ENCODE data around the gene PPP3CA.
"Not testable (repeated sequence)": the region's sequence is repeated elsewhere in the genome, so short reads cannot be mapped to it uniquely, and the experiment has no call there.

Gene PPP3CA

GRCh38 chr4:101131058-101131457 lies 216.3 kb downstream of the PPP3CA start:
- not testable (repeated sequence) for H3K4me1 ChIP-seq (ENCODE audit: control insufficient read depth, insufficient read depth, low read length); H3K27me3 ChIP-seq (ENCODE audit: control insufficient read depth, insufficient read depth, low read length); H3K9me3 ChIP-seq (ENCODE audit: control insufficient read depth, insufficient read depth, low read length); H3K4me3 ChIP-seq (ENCODE audit: low read length); H3K27ac ChIP-seq (ENCODE audit: low read length); DNase-seq (ENCODE audit: low read depth, low spot score); H3K36me3 ChIP-seq (ENCODE audit: control insufficient read depth, insufficient read depth, low read length)
- WGBS (ENCODE audit: insufficient coverage, insufficient read length), result no CpG with 5 or more reads among the region's 5 CpGs

- not testable (repeated sequence) for H3K4me1 ChIP-seq (ENCODE audit: control insufficient read depth, insufficient read depth, low read length); H3K27me3 ChIP-seq (ENCODE audit: control insufficient read depth, insufficient read depth, low read length); H3K27ac ChIP-seq (ENCODE audit: low read length); H3K9me3 ChIP-seq (ENCODE audit: control insufficient read depth, insufficient read depth, low read length); DNase-seq (ENCODE audit: low read depth, low spot score); H3K36me3 ChIP-seq (ENCODE audit: control insufficient read depth, insufficient read depth, low read length); H3K4me3 ChIP-seq (ENCODE audit: low read length)
- WGBS (ENCODE audit: insufficient coverage, insufficient read length), result no CpG with 5 or more reads among the region's 1 CpG
Measured at GRCh38 chr4:101128898-101129297, 218.4 kb downstream of the PPP3CA start.

DNA sequence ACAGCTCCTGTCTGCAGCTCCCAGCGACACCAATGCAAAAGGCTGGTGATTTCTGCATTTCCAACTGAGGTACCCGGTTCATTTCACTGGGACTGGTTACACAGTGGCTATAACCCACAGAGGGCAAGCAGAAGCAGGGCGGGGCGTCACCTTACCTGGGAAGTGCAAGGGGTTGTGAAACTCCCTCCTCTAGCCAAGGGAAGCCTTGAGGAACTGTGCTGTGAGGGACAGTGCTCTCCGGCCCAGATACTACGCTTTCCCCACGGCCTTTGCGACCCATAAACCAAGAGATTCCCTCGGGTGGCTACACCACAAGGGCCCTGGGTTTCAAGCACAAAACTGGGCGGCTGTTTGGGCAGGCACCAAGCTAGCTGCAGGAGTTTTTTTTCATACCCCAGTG lies 218.9 kb downstream of the PPP3CA start:
- DNase-seq (ENCODE audit: low read depth, low spot score), result no peak
- Histone ChIP-seq H3K4me3 (ENCODE audit: low read length) (no peak overlapping the region), H3K36me3 (ENCODE audit: control insufficient read depth, insufficient read depth, low read length) (no peaks in the 10 kb centered on the region), H3K4me1 (ENCODE audit: control insufficient read depth, insufficient read depth, low read length) (no peaks in the 10 kb centered on the region), H3K27me3 (ENCODE audit: control insufficient read depth, insufficient read depth, low read length) (no peaks in the 10 kb centered on the region), H3K27ac (ENCODE audit: low read length) (no peak overlapping the region), H3K9me3 (ENCODE audit: control insufficient read depth, insufficient read depth, low read length) (no peaks in the 10 kb centered on the region)
- no CpG with 5 or more reads among the region's 10 CpGs for WGBS (ENCODE audit: insufficient coverage, insufficient read length)

DNA sequence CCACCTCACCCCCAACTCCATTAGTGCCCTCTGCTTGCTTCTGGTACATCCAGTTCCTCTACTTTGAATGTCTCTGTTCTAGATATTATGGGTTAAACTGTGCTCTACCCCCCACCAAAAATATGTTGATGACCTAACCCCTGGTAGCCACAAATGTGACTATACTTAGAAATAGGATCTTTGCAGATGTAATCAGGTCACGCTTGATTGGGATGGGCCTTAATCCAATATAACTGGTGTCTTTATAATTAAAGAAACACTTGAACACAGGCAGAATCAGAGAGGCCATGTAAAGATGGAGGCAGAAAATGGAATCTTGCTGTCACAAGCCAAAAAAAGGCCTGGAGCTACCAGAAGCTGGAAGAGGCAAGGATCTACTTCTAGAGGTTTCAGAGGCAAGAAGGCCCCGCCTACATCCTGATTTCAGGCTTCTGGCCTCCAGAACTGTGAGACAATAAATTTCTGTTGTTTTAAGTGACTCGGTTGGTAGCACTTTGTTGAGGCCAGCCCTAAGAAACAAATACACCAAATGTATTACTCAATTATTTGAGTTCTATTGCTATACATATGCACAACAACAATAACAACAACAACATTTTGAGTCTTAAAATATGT lies 220.0 kb downstream of the PPP3CA start:
- Histone ChIP-seq H3K4me3 (ENCODE audit: low read length) (no peak overlapping the region), H3K27me3 (ENCODE audit: control insufficient read depth, insufficient read depth, low read length) (no peaks in the 10 kb centered on the region), H3K9me3 (ENCODE audit: control insufficient read depth, insufficient read depth, low read length) (no peaks in the 10 kb centered on the region), H3K4me1 (ENCODE audit: control insufficient read depth, insufficient read depth, low read length) (no peaks in the 10 kb centered on the region), H3K36me3 (ENCODE audit: control insufficient read depth, insufficient read depth, low read length) (no peaks in the 10 kb centered on the region), H3K27ac (ENCODE audit: low read length) (no peak overlapping the region)
- no CpG with 5 or more reads among the region's 3 CpGs for WGBS (ENCODE audit: insufficient coverage, insufficient read length)
- no peak for DNase-seq (ENCODE audit: low read depth, low spot score)

GRCh38 chr4:101126059-101126458 lies 221.3 kb downstream of the PPP3CA start:
- no peak overlapping the region for H3K4me3 ChIP-seq (ENCODE audit: low read length)
- WGBS (ENCODE audit: insufficient coverage, insufficient read length), result no CpG with 5 or more reads among the region's 1 CpG
- no peaks in the 10 kb centered on the region for H3K36me3 ChIP-seq (ENCODE audit: control insufficient read depth, insufficient read depth, low read length)
- no peak overlapping the region for H3K27ac ChIP-seq (ENCODE audit: low read length)
- H3K27me3 ChIP-seq (ENCODE audit: control insufficient read depth, insufficient read depth, low read length), result no peaks in the 10 kb centered on the region
- no peaks in the 10 kb centered on the region for H3K9me3 ChIP-seq (ENCODE audit: control insufficient read depth, insufficient read depth, low read length)
- no peaks in the 10 kb centered on the region for H3K4me1 ChIP-seq (ENCODE audit: control insufficient read depth, insufficient read depth, low read length)
- DNase-seq (ENCODE audit: low read depth, low spot score), result no peak

DNA sequence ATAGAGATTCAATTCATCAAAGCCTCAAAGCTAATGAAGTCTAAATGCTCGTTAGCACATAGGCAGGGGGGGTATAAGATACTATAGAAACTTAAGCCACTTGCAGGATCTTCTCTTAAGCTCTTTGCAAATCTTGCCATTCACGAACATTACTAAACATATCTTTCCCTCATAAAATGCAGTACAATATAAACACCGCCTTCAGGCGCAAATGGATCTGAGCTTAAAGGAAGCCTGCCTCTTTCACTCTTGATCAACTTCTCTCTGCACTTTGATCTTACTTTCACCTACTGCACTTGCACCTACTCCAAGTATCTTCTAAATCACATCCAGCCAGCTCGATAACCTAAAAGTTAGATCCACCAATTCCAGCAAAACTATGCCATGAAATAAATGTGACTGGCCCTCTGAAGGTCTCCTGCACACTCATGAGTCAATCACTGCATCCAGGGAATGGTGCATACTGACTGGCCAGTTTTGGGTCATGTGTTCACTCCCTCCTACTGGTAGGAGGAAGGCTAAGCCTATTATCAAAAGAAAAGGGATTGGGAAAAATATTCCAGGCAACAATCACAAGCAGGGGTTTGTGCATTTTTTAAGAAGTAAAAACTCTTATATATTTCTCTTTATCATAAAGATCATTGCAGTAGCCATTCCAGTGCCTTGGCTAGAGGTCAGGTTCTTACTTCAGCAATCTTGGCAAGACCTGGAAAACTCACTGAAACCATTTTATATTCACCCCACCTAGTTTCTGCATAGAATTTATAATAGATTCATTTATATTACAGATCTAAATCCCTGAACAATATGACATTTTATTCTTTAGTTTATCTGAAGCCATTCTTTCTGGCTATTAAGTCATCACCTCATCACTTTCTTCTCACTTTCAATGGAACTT lies 222.0 kb downstream of the PPP3CA start:
- H3K9me3 ChIP-seq (ENCODE audit: control insufficient read depth, insufficient read depth, low read length), result no peaks in the 10 kb centered on the region

DNA sequence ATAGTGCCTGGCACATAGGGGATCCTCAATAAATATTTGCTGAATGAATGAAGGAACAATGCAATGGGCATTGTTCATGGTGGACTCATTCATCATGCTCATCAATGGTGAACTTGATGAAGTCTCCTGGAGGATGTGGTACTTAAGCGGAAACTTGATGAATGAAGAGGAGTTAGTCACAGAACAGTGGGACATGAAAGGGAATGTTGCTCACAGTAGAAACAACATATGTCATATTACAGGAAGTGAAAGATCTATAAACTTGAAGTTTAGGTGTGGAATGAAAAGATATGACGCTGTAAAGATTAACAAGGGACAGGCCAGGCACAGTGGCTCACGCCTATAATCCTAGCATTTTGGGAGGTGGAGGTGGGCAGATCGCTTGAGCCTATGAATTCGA lies 224.1 kb downstream of the PPP3CA start:
- WGBS (ENCODE audit: insufficient coverage, insufficient read length), result no CpG with 5 or more reads among the region's 5 CpGs
- DNase-seq (ENCODE audit: low read depth, low spot score), result no peak
- H3K4me1 ChIP-seq (ENCODE audit: control insufficient read depth, insufficient read depth, low read length), result no peaks in the 10 kb centered on the region

More for the DNA sequence above, 222.0 kb downstream of the PPP3CA start:
- DNase-seq (ENCODE audit: low read depth, low spot score), result no peak
- no peaks in the 10 kb centered on the region for H3K36me3 ChIP-seq (ENCODE audit: control insufficient read depth, insufficient read depth, low read length)
- no peaks in the 10 kb centered on the region for H3K4me1 ChIP-seq (ENCODE audit: control insufficient read depth, insufficient read depth, low read length)
- no peak overlapping the region for H3K27ac ChIP-seq (ENCODE audit: low read length)
- no peaks in the 10 kb centered on the region for H3K27me3 ChIP-seq (ENCODE audit: control insufficient read depth, insufficient read depth, low read length)
- WGBS (ENCODE audit: insufficient coverage, insufficient read length), result no CpG with 5 or more reads among the region's 5 CpGs
- H3K4me3 ChIP-seq (ENCODE audit: low read length), result no peak overlapping the region

GRCh38 chr4:101122019-101122418 lies 225.3 kb downstream of the PPP3CA start:
- no peak overlapping the region for H3K27ac ChIP-seq (ENCODE audit: low read length)

More for the DNA sequence above, 224.1 kb downstream of the PPP3CA start:
- H3K9me3 ChIP-seq (ENCODE audit: control insufficient read depth, insufficient read depth, low read length), result no peaks in the 10 kb centered on the region
- H3K36me3 ChIP-seq (ENCODE audit: control insufficient read depth, insufficient read depth, low read length), result no peaks in the 10 kb centered on the region
- no peaks in the 10 kb centered on the region for H3K27me3 ChIP-seq (ENCODE audit: control insufficient read depth, insufficient read depth, low read length)
- H3K4me3 ChIP-seq (ENCODE audit: low read length), result no peak overlapping the region
- H3K27ac ChIP-seq (ENCODE audit: low read length), result no peak overlapping the region

GRCh38 chr4:101119141-101119540 lies 228.2 kb downstream of the PPP3CA start:
- no peak for DNase-seq (ENCODE audit: low read depth, low spot score)
- Histone ChIP-seq H3K9me3 (ENCODE audit: control insufficient read depth, insufficient read depth, low read length) (no peaks in the 10 kb centered on the region), H3K27me3 (ENCODE audit: control insufficient read depth, insufficient read depth, low read length) (no peaks in the 10 kb centered on the region), H3K4me1 (ENCODE audit: control insufficient read depth, insufficient read depth, low read length) (peaks cover 1% of the 10 kb centered on the region; the same call in 1 of the 2 replicates), H3K36me3 (ENCODE audit: control insufficient read depth, insufficient read depth, low read length) (no peaks in the 10 kb centered on the region), H3K27ac (ENCODE audit: low read length) (no peak overlapping the region), H3K4me3 (ENCODE audit: low read length) (no peak overlapping the region)
- no CpG with 5 or more reads among the region's 3 CpGs for WGBS (ENCODE audit: insufficient coverage, insufficient read length)

More at GRCh38 chr4:101122019-101122418, 225.3 kb downstream of the PPP3CA start:
- Histone ChIP-seq H3K4me1 (ENCODE audit: control insufficient read depth, insufficient read depth, low read length) (no peaks in the 10 kb centered on the region), H3K4me3 (ENCODE audit: low read length) (no peak overlapping the region), H3K36me3 (ENCODE audit: control insufficient read depth, insufficient read depth, low read length) (no peaks in the 10 kb centered on the region), H3K27me3 (ENCODE audit: control insufficient read depth, insufficient read depth, low read length) (no peaks in the 10 kb centered on the region), H3K9me3 (ENCODE audit: control insufficient read depth, insufficient read depth, low read length) (no peaks in the 10 kb centered on the region)
- DNase-seq (ENCODE audit: low read depth, low spot score), result no peak

DNA sequence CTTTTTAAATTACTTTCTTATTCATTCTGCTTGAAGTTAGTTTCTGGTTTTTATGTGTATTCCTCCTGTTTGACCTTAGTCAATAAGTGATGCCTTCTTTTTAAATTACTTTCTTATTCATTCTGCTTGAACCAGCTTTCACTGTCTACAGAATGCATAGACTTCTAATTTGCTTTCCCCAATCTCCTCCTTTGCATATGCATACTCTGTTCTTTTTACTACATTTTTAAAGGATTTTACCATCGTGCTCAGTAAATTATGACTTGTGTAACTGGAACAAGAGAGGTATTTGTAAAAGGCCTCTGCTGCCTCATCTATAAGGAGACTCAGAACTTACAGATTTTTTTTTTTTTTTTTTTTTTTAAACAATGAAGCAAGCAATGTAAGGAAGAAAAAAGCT lies 228.7 kb downstream of the PPP3CA start:
- Histone ChIP-seq H3K27me3 (ENCODE audit: control insufficient read depth, insufficient read depth, low read length) (no peaks in the 10 kb centered on the region), H3K4me1 (ENCODE audit: control insufficient read depth, insufficient read depth, low read length) (peaks cover 1% of the 10 kb centered on the region; the same call in 1 of the 2 replicates), H3K4me3 (ENCODE audit: low read length) (no peak overlapping the region), H3K27ac (ENCODE audit: low read length) (no peak overlapping the region), H3K36me3 (ENCODE audit: control insufficient read depth, insufficient read depth, low read length) (no peaks in the 10 kb centered on the region), H3K9me3 (ENCODE audit: control insufficient read depth, insufficient read depth, low read length) (no peaks in the 10 kb centered on the region)
- no CpG with 5 or more reads among the region's 1 CpG for WGBS (ENCODE audit: insufficient coverage, insufficient read length)
- no peak for DNase-seq (ENCODE audit: low read depth, low spot score)
